K562 (cell line): ENCODE measurements around the gene ID2. TPM values are rescaled to one million over a fixed set of nuclear protein-coding genes. Genes with fewer than 3 reads are reported as not detected.

Source experiments
- CCAR2 ChIP-seq: fragments of 200-400 bp; formaldehyde crosslinking; IDR thresholded peaks from 2 replicates; pipeline ENCODE4 v1.6.1; 2017; ENCODE audit warnings: mild to moderate bottlenecking, low read depth, low read length
- CEBPB ChIP-seq: fragments of 450-650 bp; IDR thresholded peaks from 2 replicates; pipeline ENCODE4 v1.6.1; 2016; ENCODE audit warnings: missing genetic modification characterization, missing compliant biosample characterization
- CEBPG ChIP-seq, 3 experiments: fragments of 200-800 bp in 1 of 3; sonication (Bioruptor generic) in 1 of 3; sonication (generic) in 1 of 3; formaldehyde crosslinking in 1 of 3; IDR thresholded peaks in 2 of 3; conservative IDR thresholded peaks in 1 of 3; 2 replicates each; pipeline versions ENCODE4 v1.6.1 to v1.8.0; 2016 to 2022; ENCODE audit warnings: missing compliant biosample characterization in 2 of 3, missing genetic modification characterization in 2 of 3, mild to moderate bottlenecking in 1 of 3, missing genetic modification reagents in 1 of 3
- CHD1 ChIP-seq: fragments of 200-600 bp; sonication (generic); IDR thresholded peaks from one replicate; pipeline ENCODE4 v1.6.1; 2012; ENCODE audit warnings: mild to moderate bottlenecking, moderate library complexity, low read length, inconsistent platforms
- CREM ChIP-seq: IDR thresholded peaks from 2 replicates; pipeline ENCODE4 v1.6.1; 2014; ENCODE audit warnings: antibody characterized with exemption, low read depth
- GTF2E2 ChIP-seq: fragments of 200-800 bp; sonication (Bioruptor generic); IDR thresholded peaks from 2 replicates; pipeline ENCODE4 v1.6.1; 2016; ENCODE audit warnings: missing genetic modification characterization, missing compliant biosample characterization
- HLTF ChIP-seq: fragments of 450-650 bp; IDR thresholded peaks from 2 replicates; pipeline ENCODE4 v1.6.1; 2016
- MYC ChIP-seq, 2 experiments: fragments of 250-450 bp in 1 of 2; sonication (Bioruptor Pico) in 1 of 2; IDR thresholded peaks; 2 replicates each; pipeline versions ENCODE4 v1.5.1 to v1.6.1; 2012 to 2021; ENCODE audit warnings: low read depth in 2 of 2, borderline replicate concordance in 1 of 2, improper control_type of control experiment in 1 of 2, low read length in 1 of 2, mild to moderate bottlenecking in 1 of 2, moderate library complexity in 1 of 2
- NRF1 ChIP-seq, 2 experiments: fragments of 450-650 bp; IDR thresholded peaks in 1 of 2; conservative IDR thresholded peaks in 1 of 2; 2 replicates each; pipeline ENCODE4 v1.6.1; 2014; ENCODE audit warnings: mild to moderate bottlenecking in 2 of 2
- TBL1XR1 ChIP-seq, 2 experiments: IDR thresholded peaks; 2 replicates each; pipeline ENCODE4 v1.6.1; 2012; ENCODE audit warnings: improper control_type of control experiment in 2 of 2, low read length in 2 of 2, mild to moderate bottlenecking in 1 of 2
- TEAD1 ChIP-seq, 2 experiments: fragments of 450-650 bp in 1 of 2; sonication (generic) in 1 of 2; formaldehyde crosslinking; IDR thresholded peaks; 2 replicates each; pipeline versions ENCODE4 v1.4.0 to v1.8.0; 2020 to 2022; ENCODE audit warnings: mild to moderate bottlenecking in 2 of 2, missing genetic modification reagents in 1 of 2
- polyA plus RNA-seq, 8 experiments: library from polyadenylated mRNA; depleted of rRNA in 4 of 8; stranded (reverse) in 5 of 8; unstranded in 3 of 8; fragments of >200 nt; fragmentation: Nextera tagmentation in 2 of 8; fragmentation: Illumina TruSeq in 1 of 8; extraction: Ambion mirVana in 2 of 8; extraction: Trizol in 1 of 8; gene quantifications; 2 replicates each; pipeline versions ENCODE4 v1.2.1 to v1.2.3, GENCODE V29; 2011 to 2014; ENCODE audit warnings: inconsistent platforms in 1 of 8, missing spikeins in 1 of 8
- total RNA-seq, 7 experiments: library from RNA; depleted of rRNA in 6 of 7; stranded (reverse); fragments of >200 nt in 6 of 7; fragmentation: Illumina TruSeq in 2 of 7; extraction: Trizol in 2 of 7; gene quantifications; 2 replicates each; pipeline versions ENCODE4 v1.2.1 to v1.2.3, GENCODE V29; 2011 to 2021; ENCODE audit warnings: low replicate concordance in 1 of 7
- TF ChIP-seq, protein P1 (sequence below): sonication (generic); IDR thresholded peaks from 2 replicates; pipeline ENCODE4 v1.6.1; 2016
- TF ChIP-seq, protein P2 (sequence below): sonication (generic); formaldehyde crosslinking; IDR thresholded peaks from 2 replicates; pipeline ENCODE4 v1.8.0; 2022; ENCODE audit warnings: mild to moderate bottlenecking, missing genetic modification reagents
- TF ChIP-seq, protein P3 (sequence below), 2 experiments: fragments of 450-650 bp; conservative IDR thresholded peaks; 2 replicates each; pipeline ENCODE4 v1.6.1; 2017; ENCODE audit warnings: mild to moderate bottlenecking in 2 of 2, moderate library complexity in 2 of 2

ID2 gene
- total and polyA plus RNA-seq, 9 of the 15 experiments (the other 6 are each of a cell fraction or from before 2014, with no cell fraction given): 8.0 to 35.7 (median 16.6) TPM

DNA sequence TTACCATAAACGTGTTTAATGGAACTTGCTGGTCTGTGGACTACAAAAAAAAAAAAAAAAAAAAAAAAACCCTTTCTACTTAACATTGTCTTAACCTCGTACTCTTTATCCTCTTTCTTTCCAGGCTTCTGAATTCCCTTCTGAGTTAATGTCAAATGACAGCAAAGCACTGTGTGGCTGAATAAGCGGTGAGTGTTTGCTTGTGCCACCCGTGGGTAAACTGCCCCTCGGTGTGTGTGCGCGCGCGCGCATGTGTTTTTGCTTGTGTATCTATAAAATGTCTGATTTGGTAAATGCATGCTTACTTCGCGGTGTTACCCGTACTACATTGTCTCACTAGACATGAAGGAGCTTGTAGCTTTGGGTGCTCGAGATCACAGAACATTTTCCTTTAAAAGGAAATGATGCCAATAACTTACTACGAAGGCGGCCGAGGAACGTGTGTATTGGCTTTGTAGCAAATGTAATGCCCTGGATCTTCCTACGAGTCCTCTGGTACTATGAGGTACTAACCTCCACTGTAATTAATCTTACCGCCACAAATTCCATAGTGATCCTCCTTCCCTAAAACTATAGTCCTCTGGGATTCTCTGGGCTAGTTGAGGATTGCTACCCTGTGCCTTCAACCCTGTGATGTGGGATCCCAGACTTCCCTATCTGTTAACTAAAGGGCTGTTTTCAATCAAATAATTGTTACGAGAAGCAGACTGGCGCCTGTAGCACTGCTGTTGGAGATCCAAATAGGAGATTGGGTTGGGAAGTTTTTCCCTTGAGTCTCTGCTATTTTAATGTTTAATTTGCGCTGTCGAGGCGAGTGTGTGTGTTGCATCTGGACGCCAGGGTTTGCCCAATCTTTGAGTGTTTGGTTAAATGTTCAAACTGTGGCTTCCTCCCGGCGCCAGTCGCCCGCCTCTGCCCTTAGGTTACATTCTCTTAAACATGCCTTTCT is 1.1 kb downstream of the ID2 start (continued):
- no peak for TF ChIP-seq CCAR2
- TF ChIP-seq, protein P1, sequence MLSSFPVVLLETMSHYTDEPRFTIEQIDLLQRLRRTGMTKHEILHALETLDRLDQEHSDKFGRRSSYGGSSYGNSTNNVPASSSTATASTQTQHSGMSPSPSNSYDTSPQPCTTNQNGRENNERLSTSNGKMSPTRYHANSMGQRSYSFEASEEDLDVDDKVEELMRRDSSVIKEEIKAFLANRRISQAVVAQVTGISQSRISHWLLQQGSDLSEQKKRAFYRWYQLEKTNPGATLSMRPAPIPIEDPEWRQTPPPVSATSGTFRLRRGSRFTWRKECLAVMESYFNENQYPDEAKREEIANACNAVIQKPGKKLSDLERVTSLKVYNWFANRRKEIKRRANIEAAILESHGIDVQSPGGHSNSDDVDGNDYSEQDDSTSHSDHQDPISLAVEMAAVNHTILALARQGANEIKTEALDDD: peak; percentile 37; the same call in 1 of the 2 replicates
- TF ChIP-seq NRF1 (conservative IDR thresholded peaks at IDR 0.05 in 1 of 2, IDR thresholded peaks at IDR 0.05 in 1 of 2): peak; percentile 68 to 76
- TF ChIP-seq, protein P2, sequence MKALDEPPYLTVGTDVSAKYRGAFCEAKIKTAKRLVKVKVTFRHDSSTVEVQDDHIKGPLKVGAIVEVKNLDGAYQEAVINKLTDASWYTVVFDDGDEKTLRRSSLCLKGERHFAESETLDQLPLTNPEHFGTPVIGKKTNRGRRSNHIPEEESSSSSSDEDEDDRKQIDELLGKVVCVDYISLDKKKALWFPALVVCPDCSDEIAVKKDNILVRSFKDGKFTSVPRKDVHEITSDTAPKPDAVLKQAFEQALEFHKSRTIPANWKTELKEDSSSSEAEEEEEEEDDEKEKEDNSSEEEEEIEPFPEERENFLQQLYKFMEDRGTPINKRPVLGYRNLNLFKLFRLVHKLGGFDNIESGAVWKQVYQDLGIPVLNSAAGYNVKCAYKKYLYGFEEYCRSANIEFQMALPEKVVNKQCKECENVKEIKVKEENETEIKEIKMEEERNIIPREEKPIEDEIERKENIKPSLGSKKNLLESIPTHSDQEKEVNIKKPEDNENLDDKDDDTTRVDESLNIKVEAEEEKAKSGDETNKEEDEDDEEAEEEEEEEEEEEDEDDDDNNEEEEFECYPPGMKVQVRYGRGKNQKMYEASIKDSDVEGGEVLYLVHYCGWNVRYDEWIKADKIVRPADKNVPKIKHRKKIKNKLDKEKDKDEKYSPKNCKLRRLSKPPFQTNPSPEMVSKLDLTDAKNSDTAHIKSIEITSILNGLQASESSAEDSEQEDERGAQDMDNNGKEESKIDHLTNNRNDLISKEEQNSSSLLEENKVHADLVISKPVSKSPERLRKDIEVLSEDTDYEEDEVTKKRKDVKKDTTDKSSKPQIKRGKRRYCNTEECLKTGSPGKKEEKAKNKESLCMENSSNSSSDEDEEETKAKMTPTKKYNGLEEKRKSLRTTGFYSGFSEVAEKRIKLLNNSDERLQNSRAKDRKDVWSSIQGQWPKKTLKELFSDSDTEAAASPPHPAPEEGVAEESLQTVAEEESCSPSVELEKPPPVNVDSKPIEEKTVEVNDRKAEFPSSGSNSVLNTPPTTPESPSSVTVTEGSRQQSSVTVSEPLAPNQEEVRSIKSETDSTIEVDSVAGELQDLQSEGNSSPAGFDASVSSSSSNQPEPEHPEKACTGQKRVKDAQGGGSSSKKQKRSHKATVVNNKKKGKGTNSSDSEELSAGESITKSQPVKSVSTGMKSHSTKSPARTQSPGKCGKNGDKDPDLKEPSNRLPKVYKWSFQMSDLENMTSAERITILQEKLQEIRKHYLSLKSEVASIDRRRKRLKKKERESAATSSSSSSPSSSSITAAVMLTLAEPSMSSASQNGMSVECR (CRISPR knock-in tag): 0 out of 2 replicates have a peak, but pooled peaks have one; percentile 14
- TF ChIP-seq TBL1XR1 (IDR thresholded peaks at IDR 0.05; ENCODE audit: low read length in 2 of 2): 0 out of 4 replicates have a peak, but pooled peaks of 1 of the 2 experiments have one; percentile 5
- no peak for TF ChIP-seq MYC (IDR thresholded peaks at IDR 0.05; ENCODE audit: low read depth, low read length)
- TF ChIP-seq MYC (CRISPR knock-in tag; IDR thresholded peaks at IDR 0.05; ENCODE audit: borderline replicate concordance, low read depth): no peak
- TF ChIP-seq, protein P3, sequence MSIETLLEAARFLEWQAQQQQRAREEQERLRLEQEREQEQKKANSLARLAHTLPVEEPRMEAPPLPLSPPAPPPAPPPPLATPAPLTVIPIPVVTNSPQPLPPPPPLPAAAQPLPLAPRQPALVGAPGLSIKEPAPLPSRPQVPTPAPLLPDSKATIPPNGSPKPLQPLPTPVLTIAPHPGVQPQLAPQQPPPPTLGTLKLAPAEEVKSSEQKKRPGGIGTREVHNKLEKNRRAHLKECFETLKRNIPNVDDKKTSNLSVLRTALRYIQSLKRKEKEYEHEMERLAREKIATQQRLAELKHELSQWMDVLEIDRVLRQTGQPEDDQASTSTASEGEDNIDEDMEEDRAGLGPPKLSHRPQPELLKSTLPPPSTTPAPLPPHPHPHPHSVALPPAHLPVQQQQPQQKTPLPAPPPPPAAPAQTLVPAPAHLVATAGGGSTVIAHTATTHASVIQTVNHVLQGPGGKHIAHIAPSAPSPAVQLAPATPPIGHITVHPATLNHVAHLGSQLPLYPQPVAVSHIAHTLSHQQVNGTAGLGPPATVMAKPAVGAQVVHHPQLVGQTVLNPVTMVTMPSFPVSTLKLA (conservative IDR thresholded peaks at IDR 0.05): peak in 1 of 2 experiments; percentile 16; a peak in 2 of 4 replicates
- TF ChIP-seq TEAD1 (CRISPR knock-in tag; IDR thresholded peaks at IDR 0.05): peak in 1 of 2 experiments; percentile 8; a peak in 1 of 4 replicates
- TF ChIP-seq CHD1: peak; percentile 23
- no peak for TF ChIP-seq HLTF
- no peak for TF ChIP-seq CEBPG (CRISPR knock-in tag; IDR thresholded peaks at IDR 0.05)
- 0 out of 4 replicates have a peak, but pooled peaks of 1 of the 2 experiments have one; percentile 5 for TF ChIP-seq CEBPG (tag; conservative IDR thresholded peaks at IDR 0.05 in 1 of 2, IDR thresholded peaks at IDR 0.05 in 1 of 2)
- TF ChIP-seq CEBPB (tag): no peak
- 0 out of 2 replicates have a peak, but pooled peaks have one; percentile 15 for TF ChIP-seq CREM
- peak; percentile 72 for TF ChIP-seq GTF2E2 (tag)
